GM18867 (cell line): Measurements from ENCODE around the gene SLC5A1.

Source experiments
- ATAC-seq: cut with Tn5 transposase; IDR thresholded peaks from one replicate; pipeline ENCODE4 v1.9.1; 2021; ENCODE audit warnings: mild to moderate bottlenecking, moderate library complexity; ENCODE audit not compliant: unreplicated experiment

The SLC5A1 gene

DNA sequence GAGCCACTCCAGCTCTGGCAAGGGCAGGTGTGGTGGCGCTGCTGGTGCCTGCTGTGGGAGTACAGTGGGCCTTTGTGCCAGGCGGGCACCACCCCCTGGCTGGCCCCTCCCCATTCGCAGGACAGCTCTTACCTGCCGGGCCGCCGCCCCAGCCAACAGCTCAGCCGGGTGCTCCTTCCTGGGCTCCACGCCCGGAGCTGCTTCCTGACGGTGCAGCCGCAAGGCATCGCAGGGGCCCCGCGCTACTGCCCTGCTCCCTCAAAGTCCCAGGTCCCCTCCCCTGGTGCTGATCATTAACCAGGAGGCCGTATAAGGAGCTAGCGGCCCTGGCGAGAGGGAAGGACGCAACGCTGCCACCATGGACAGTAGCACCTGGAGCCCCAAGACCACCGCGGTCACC is at the start of gene SLC5A1:
SLC5A1 (plus strand) TSS at position 338 of the 400 bp plus-strand sequence; CDS start at position 359, 21 bp downstream.
- ATAC-seq = no peak

DNA sequence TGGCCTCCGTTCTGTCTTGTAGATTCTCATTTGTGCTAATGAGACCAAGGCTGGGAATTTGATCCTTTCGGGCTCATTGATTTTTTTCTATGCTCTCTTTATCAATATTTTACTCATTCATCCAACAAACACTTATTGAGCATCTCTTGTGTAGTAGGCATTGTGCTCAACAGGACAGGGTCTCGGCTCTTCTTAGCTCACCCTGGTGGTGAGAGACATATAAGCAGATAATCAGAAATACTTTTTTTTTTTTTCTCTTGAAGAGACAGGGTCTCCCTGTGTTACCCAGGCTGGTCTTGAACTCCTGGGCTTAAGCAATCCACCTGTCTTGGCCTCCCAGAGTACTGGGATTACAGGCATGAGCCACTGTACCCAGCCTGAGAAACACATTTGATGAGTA is 48.0 kb upstream of the SLC5A1 start:
- no peak for ATAC-seq

GRCh38 chr22:31995807-31996206 is 47.3 kb upstream of the SLC5A1 start:
- no peak for ATAC-seq

DNA sequence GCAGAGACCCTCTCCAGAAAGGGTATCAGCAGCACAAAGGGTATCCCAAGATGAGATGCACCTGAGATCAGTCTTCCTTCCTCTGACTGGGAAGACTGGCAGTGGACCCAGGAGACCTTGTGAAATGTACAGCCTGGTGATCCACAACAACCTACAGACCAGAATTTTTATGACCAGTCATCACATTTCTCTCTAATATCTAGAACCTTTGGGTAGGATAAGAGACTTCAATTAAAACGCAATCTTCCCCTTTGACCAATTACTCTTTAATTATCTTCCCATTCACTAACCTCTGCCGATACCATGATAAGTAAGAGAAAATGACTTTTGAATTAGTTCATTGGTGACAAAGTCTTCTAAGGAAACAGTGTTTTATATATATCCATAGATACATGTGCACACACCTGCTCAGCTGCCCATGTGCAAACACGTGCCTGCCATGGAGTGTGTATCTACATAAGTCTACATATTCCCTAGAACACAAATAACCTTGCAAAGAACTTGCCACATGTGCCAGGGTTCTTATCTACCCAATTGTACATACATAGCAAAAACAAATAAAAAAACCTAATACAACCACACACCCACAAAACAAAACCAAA is 44.2 kb upstream of the SLC5A1 start:
- ATAC-seq = no peak

- ATAC-seq = no peak
Measured at GRCh38 chr22:32000181-32000580, 42.9 kb upstream of the SLC5A1 start.

DNA sequence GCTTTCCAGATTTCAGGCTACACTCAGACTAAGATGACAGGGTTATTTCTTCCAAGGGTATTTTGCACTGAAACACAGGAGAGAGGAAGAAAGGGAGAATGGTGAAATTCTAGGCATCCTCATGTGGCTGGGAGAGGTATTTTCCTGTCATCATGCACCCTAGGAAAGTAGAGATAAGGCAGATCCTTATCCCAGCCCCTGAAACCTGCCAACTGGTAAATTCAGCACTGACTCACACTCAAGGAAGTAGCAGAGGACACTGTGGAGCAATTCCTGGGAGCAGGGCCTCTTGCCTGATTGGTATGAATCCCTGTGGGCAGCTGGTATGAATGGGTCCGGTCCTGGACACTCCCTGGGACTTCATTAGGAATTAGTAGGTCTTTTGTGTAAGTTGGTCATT is 37.6 kb upstream of the SLC5A1 start:
- ATAC-seq = no peak

- no peak for ATAC-seq
Measured at GRCh38 chr22:32013200-32013599, 29.9 kb upstream of the SLC5A1 start.

DNA sequence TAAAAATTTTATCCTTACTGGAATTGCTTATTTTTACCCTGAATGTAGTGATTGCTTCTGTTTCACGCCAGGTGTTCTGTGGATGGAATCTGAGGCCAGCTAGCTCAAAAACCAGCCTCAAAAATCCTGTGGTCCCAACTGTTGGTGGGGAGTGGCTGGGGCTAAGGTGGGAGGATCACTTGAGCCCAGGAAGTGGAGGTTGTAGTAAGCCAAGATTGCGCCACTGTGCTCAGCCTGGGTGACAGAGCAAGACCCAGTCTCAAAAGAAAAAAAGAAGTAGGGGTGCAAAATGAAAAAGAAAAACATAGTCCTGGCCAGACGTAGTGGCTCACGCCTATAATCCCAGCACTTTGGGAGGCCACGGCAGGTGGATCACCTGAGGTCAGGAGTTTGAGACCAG is 27.0 kb upstream of the SLC5A1 start:
- ATAC-seq = no peak

- no peak for ATAC-seq
Measured at GRCh38 chr22:32018056-32018455, 25.0 kb upstream of the SLC5A1 start.

- ATAC-seq = no peak
Measured at GRCh38 chr22:32020117-32020516, 22.9 kb upstream of the SLC5A1 start.

- no peak for ATAC-seq
Measured at GRCh38 chr22:32021716-32022115, 21.3 kb upstream of the SLC5A1 start.

GRCh38 chr22:32023251-32023827 is 19.7 kb upstream of the SLC5A1 start:
- no peak for ATAC-seq

DNA sequence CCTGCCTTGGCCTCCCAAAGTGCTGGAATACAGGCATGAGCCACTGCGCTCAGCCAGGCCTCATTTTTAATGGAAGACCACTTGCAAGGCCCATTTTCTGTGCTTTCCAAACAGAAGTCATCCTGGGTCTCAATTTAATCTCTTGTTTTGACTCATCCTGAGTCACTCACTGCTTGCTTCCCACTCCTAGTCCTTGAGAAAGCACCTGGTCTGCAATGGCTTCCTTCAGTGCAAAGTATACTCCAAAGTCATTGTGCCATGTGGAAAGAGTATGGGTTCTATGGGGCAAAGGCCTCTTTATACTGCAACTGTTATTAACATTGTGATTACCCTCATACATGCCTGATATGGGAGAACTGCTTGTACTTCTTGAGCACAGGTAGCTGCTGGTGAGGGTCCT is 18.3 kb upstream of the SLC5A1 start:
- ATAC-seq = no peak

GRCh38 chr22:32030518-32031247 is 12.4 kb upstream of the SLC5A1 start:
- ATAC-seq = no peak

- ATAC-seq = no peak
Measured at GRCh38 chr22:32031466-32031865, 11.6 kb upstream of the SLC5A1 start.

DNA sequence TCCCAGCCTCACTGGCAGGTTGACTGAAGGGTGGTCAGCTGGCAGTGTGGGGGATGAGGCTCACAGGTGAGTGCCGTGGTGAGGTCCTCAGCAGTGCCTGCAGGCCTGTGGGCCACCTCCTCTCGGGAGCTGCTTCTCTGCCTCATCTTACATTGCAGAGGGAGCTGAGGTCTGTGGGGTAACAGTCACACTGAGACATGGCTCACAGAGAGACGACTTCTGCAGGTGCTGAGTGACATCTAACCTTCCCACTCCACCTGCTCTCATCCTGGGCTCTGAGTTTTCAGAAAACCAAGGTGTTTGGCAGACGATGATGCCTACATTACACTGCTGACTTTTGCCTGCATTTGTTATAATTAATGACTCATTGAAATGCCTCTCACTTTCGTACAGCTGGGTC is 8.8 kb upstream of the SLC5A1 start:
- no peak for ATAC-seq

GRCh38 chr22:32037236-32037635 is 5.8 kb upstream of the SLC5A1 start:
- no peak for ATAC-seq

DNA sequence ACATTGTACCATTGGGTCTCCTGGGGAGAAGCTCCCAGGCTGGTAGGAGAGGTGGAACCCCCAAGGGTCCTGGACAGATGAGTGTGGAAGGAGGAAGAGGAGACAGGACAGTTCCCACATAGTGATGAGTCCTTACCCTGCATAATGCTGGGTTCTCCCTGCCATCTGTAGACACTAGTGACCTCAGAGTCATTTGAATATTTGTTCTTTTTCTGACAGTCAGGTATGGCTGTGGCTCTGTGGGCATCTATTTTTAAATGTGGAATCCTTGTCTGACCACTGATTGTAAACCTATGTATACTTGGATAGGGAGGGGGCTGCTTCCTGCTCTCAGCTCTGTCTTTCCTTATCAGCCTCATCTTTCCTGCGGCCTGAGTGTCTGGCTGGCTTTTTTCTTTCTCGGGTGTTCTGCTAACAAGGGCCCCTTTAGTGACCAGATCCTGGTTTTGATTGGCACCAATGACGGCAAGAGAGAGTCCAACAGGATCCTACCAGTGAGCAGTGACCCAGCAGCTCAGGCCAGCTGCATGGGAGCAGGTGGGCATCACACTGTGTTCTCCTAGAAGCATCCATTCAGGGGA is 2.6 kb upstream of the SLC5A1 start:
- ATAC-seq = no peak

DNA sequence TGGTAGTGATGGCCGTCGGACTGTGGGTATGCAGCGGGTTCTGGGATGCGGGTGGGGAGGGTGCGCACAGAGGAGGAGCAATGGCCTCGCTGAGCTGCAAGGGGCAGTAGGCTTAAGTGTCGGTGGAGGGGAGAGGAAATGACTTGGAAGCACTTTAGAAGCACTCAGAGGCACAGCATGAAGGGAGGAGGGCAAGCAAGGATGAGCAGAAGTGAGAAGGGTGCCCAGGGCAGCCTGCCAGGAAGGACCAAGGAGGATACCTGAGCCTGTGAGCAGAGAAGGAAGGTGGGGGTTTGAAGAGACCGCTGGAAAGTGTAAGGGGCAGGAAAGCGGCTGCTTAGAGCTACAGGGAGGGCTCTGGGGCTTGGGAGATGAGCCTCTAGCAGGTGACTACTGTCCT is 330 bp downstream of the SLC5A1 start:
- no peak for ATAC-seq

GRCh38 chr22:32044477-32044876 is 1.4 kb downstream of the SLC5A1 start:
- ATAC-seq = no peak

DNA sequence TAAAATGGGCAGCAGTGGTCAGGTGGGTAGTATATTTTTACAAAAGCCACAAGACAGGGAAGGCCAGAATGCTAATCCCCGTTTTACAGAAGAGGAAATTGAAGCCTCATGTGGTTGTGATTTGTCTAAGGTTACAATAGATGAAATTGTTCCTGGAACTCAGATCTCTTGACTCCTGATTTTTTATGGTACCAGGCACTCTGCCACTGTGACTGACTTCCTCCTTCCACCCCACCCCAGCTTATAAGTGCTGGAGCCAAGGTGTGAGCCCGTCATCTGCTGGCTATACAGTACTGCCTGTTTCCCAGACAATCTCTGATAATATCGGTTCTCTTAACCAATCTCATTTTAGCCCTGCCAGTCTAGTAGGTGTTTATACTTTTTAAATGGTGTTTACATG is 1.9 kb downstream of the SLC5A1 start:
- ATAC-seq = no peak

- no peak for ATAC-seq
Measured at GRCh38 chr22:32048069-32048468, 5.0 kb downstream of the SLC5A1 start.
